Pancreas (tissue), 10 donors: ENCODE data around the gene C1orf210. TPM values are rescaled to one million over a fixed set of nuclear protein-coding genes. Genes with fewer than 3 reads are reported as not detected.

Experiments used
- ATAC-seq, 4 donors: fragments of 200-7000 bp; cut with Tn5 transposase; one replicate each; pipeline versions ENCODE4 v1.8.0 to v1.9.1; 2020; ENCODE audit warnings: mild to moderate bottlenecking in 4 of 4, moderate library complexity in 4 of 4
- DNase-seq, 6 donors: peaks; one replicate each; pipeline ENCODE4 v3.0.0-alpha.2; 2020
- FAIRE-seq: peaks from 2 replicates; lab custom pipeline; 2012; peaks lifted over from hg19 to GRCh38; lab: Jason Lieb, UNC
- H3K27ac ChIP-seq, 4 donors: fragments of 200-600 bp; sonication (generic); 1 replicate in 3 of 4; 2 replicates in 1 of 4; pipeline versions ENCODE4 v1.5.0 to v1.8.0; 2020
- H3K27me3 ChIP-seq, 4 donors: fragments of 200-600 bp; one replicate each; pipeline ENCODE4 v1.8.0; 2021
- H3K36me3 ChIP-seq, 3 donors: fragments of 200-600 bp; sonication (generic) in 1 of 3; one replicate each; pipeline versions ENCODE4 v1.5.0 to v1.8.0; 2020 to 2021
- H3K4me1 ChIP-seq, 3 donors: fragments of 200-600 bp; one replicate each; pipeline ENCODE4 v1.8.0; 2021
- H3K4me3 ChIP-seq, 4 donors: fragments of 200-600 bp; sonication (generic) in 2 of 4; one replicate each; pipeline versions ENCODE4 v1.5.0 to v1.8.0; 2020 to 2021
- H3K9me3 ChIP-seq, 4 donors: fragments of 200-600 bp; one replicate each; pipeline ENCODE4 v1.8.0; 2021
- CTCF ChIP-seq, 4 donors: fragments of 200-600 bp; sonication (generic) in 3 of 4; IDR thresholded peaks; one replicate each; pipeline versions ENCODE4 v1.5.0 to v1.8.0; 2021; ENCODE audit warnings: antibody characterized with exemption in 4 of 4
- WGBS, 2 donors: extraction: QIAGEN DNeasy Blood & Tissue Kit; methylation state at CpG; one replicate each; pipeline ENCODE4 v1.1.7; 2013; 5-methylcytosine and 5-hydroxymethylcytosine counted together
- intact Hi-C, 3 donors: fragments of 100-400 bp; cut with DNase I; formaldehyde crosslinking; loops; one replicate each; pipeline versions ENCODE4 v1.11.1 to v1.14.2; 2022
- polyA plus RNA-seq, 2 donors: library from polyadenylated mRNA; stranded (reverse); fragments of 200-250 nt; gene quantifications; one replicate each; pipeline ENCODE4 v1.2.3, GENCODE V29; 2013
- total RNA-seq, 6 donors: library from RNA; stranded (reverse); fragmentation: NEBNext Ultra II Directional in 4 of 6; extraction: Animal tissue kit (Norgen Biotek cat#: 25700) in 4 of 6; gene quantifications; one replicate each; pipeline versions ENCODE4 v1.2.1 to v1.2.4, GENCODE V29; 2021 to 2023
- donor health status: healthy with polysubstance abuse.
- donor health status: DM: no; HTN: no; CAD: no; lungs with moderate emphysema.
- donor health status: DM: no; HTN: no; CAD: no.
- donor health status: control.
- donor health status: control.
- donor health status: Bipolar disorder and iron deficiency.
- donor health status: DM: yes; HTN: yes; CAD: no.
- donor health status: DM: no; HTN: no; CAD: no.
- donor health status: DM: no; HTN: no; CAD: no.
- donor health status: DM: yes; HTN: yes; CAD: no.

C1orf210 gene
- total and polyA plus RNA-seq, 8 donors, result 5.7 to 17.2 (median 12.4) TPM

GRCh38 chr1:43292679-43293078, 7.3 kb upstream of the C1orf210 start:
- TF ChIP-seq CTCF (IDR thresholded peaks at IDR 0.05), result no peak
- H3K27ac ChIP-seq, result no peak overlapping the region
- no peak for FAIRE-seq

GRCh38 chr1:43292216-43292615, 6.8 kb upstream of the C1orf210 start:
- Histone ChIP-seq H3K4me1 (peaks cover 10 to 15% (median 12%) of the 10 kb centered on the region in 3 donors), H3K36me3 (no peaks in the 10 kb centered on the region), H3K27me3 (no peaks in the 10 kb centered on the region), H3K4me3 (no peak overlapping the region), H3K9me3 (no peaks in the 10 kb centered on the region), H3K27ac (no peak overlapping the region)
- no peak for TF ChIP-seq CTCF (IDR thresholded peaks at IDR 0.05)
- WGBS, 2 donors, result 81 to 84% methylated on average over 7 of the region's 7 CpGs
- ATAC-seq (no peak), FAIRE-seq (no peak), DNase-seq (peak in 1 of 6 donors; percentile 10)
- intact Hi-C loops, result no loop called here

More at GRCh38 chr1:43292679-43293078, 7.3 kb upstream of the C1orf210 start:
- Histone ChIP-seq H3K36me3 (no peaks in the 10 kb centered on the region), H3K9me3 (no peaks in the 10 kb centered on the region), H3K4me1 (peaks cover 10 to 15% (median 12%) of the 10 kb centered on the region in 3 donors), H3K27me3 (no peaks in the 10 kb centered on the region), H3K4me3 (no peak overlapping the region)
- 89 to 97% methylated on average over 5 of the region's 5 CpGs for WGBS, 2 donors
- intact Hi-C loops, result no loop called here
- no peak for ATAC-seq
- DNase-seq, result peak in 1 of 6 donors; percentile 9

- WGBS, 2 donors, result 48 to 58% methylated on average over 12 of the region's 12 CpGs
- peak in 1 of 4 donors; percentile 3 for ATAC-seq
- no peaks in the 10 kb centered on the region for H3K36me3 ChIP-seq
- intact Hi-C loops, result no loop called here
- H3K27ac ChIP-seq, result no peak overlapping the region
- no peak for TF ChIP-seq CTCF (IDR thresholded peaks at IDR 0.05)
- H3K4me1 ChIP-seq, result peaks cover 0 to 5% (median 1%) of the 10 kb centered on the region in 3 donors
- H3K27me3 ChIP-seq, result no peaks in the 10 kb centered on the region
- FAIRE-seq, result no peak
- H3K4me3 ChIP-seq, result no peak overlapping the region
- no peak for DNase-seq
- H3K9me3 ChIP-seq, result no peaks in the 10 kb centered on the region
Observed at GRCh38 chr1:43288785-43289706, 3.7 kb upstream of the C1orf210 start.

GRCh38 chr1:43288058-43288784, 2.8 kb upstream of the C1orf210 start:
- intact Hi-C loops, result no loop called here
- Histone ChIP-seq H3K4me3 (no peak overlapping the region), H3K27me3 (no peaks in the 10 kb centered on the region), H3K27ac (no peak overlapping the region), H3K36me3 (no peaks in the 10 kb centered on the region), H3K9me3 (no peaks in the 10 kb centered on the region), H3K4me1 (peaks cover 0 to 13% (median 9%) of the 10 kb centered on the region in 3 donors)
- DNase-seq, result no peak
- ATAC-seq, result no peak
- no peak for FAIRE-seq
- no peak for TF ChIP-seq CTCF (IDR thresholded peaks at IDR 0.05)
- WGBS, 2 donors, result 79 to 81% methylated on average over 9 of the region's 9 CpGs
